Transverse colon (tissue), 4 donors: Measurements from ENCODE around the gene TSPAN32. TPM values are rescaled to one million over a fixed set of nuclear protein-coding genes. Genes with fewer than 3 reads are reported as not detected.

Source experiments
- DNase-seq: peaks from one replicate; pipeline ENCODE4 v3.0.0-alpha.2; 2019
- H3K27ac ChIP-seq, 4 donors: fragments of 200-600 bp; sonication (generic); 2 replicates each; pipeline ENCODE4 v1.5.1; 2016 to 2018; ENCODE audit warnings: inconsistent platforms in 4 of 4
- H3K27me3 ChIP-seq: fragments of 200-600 bp; sonication (generic); 2 replicates; pipeline ENCODE4 v1.5.1; 2017; ENCODE audit warnings: inconsistent platforms
- H3K36me3 ChIP-seq, 4 donors: fragments of 200-600 bp; sonication (generic); 2 replicates each; pipeline ENCODE4 v1.5.1; 2017 to 2019; ENCODE audit warnings: inconsistent platforms in 4 of 4
- H3K4me1 ChIP-seq, 4 donors: fragments of 200-600 bp; sonication (generic); 2 replicates each; pipeline ENCODE4 v1.5.1; 2017 to 2020; ENCODE audit warnings: inconsistent platforms in 4 of 4
- H3K4me3 ChIP-seq, 4 donors: fragments of 200-600 bp; sonication (generic); 1 replicate in 1 of 4; 2 replicates in 3 of 4; pipeline versions ENCODE4 v1.5.1 to v1.6.1; 2017 to 2019; ENCODE audit warnings: inconsistent platforms in 4 of 4
- H3K9me3 ChIP-seq, 2 donors: fragments of 200-600 bp; sonication (generic); 2 replicates each; pipeline ENCODE4 v1.5.1; 2017 to 2019; ENCODE audit warnings: inconsistent platforms in 2 of 2
- EP300 ChIP-seq: sonication (generic); formaldehyde crosslinking; IDR thresholded peaks from one replicate; pipeline ENCODE4 v1.6.1; 2017; ENCODE audit warnings: antibody characterized with exemption, low read depth
- POLR2A ChIP-seq: fragments of 450-650 bp; IDR thresholded peaks from one replicate; pipeline ENCODE4 v1.6.1; 2016; ENCODE audit warnings: antibody characterized with exemption, mild to moderate bottlenecking, moderate library complexity
- POLR2AphosphoS5 ChIP-seq, 3 donors: sonication (generic); formaldehyde crosslinking; IDR thresholded peaks; one replicate each; pipeline ENCODE4 v1.6.1; 2016; ENCODE audit warnings: antibody characterized with exemption in 3 of 3
- WGBS, 2 donors: methylation state at CpG; one replicate each; pipeline ENCODE4 v1.1.5; 2018; ENCODE audit warnings: low coverage in 1 of 2; 5-methylcytosine and 5-hydroxymethylcytosine counted together
- in situ Hi-C, 4 donors: fragments of 200-750 bp; cut with MboI; loops; one replicate each; pipeline versions ENCODE4 v1.15.0 to v1.15.1; 2017; ENCODE audit warnings: low sequenced_read_pairs in 3 of 4, low pct_ligation_motif_present in 1 of 4, low pct_unique_long_range_greater_than_20kb in 1 of 4
- intact Hi-C: fragments of 100-400 bp; cut with DNase I; formaldehyde crosslinking; loops from one replicate; pipeline ENCODE4 v1.15.1; 2023; ENCODE audit warnings: low total_unique reads
- total RNA-seq, 4 donors: library from RNA; depleted of rRNA; stranded (reverse); fragments of >200 nt; gene quantifications; one replicate each; pipeline ENCODE4 v1.1.0, GENCODE V29; 2016
- TF ChIP-seq, protein P1 (sequence below), 5 experiments: fragments of 200-600 bp in 3 of 5; fragments of 450-650 bp in 2 of 5; sonication (generic) in 3 of 5; IDR thresholded peaks; 1 replicate in 2 of 5; 2 replicates in 3 of 5; pipeline ENCODE4 v1.5.1; 2016 to 2017; ENCODE audit warnings: antibody characterized with exemption in 5 of 5, inconsistent platforms in 3 of 5, mild to moderate bottlenecking in 2 of 5, moderate library complexity in 1 of 5

The TSPAN32 gene
- total RNA-seq, 4 donors from 2014 or later: 0.16 to 0.96 TPM; not detected in 2

DNA sequence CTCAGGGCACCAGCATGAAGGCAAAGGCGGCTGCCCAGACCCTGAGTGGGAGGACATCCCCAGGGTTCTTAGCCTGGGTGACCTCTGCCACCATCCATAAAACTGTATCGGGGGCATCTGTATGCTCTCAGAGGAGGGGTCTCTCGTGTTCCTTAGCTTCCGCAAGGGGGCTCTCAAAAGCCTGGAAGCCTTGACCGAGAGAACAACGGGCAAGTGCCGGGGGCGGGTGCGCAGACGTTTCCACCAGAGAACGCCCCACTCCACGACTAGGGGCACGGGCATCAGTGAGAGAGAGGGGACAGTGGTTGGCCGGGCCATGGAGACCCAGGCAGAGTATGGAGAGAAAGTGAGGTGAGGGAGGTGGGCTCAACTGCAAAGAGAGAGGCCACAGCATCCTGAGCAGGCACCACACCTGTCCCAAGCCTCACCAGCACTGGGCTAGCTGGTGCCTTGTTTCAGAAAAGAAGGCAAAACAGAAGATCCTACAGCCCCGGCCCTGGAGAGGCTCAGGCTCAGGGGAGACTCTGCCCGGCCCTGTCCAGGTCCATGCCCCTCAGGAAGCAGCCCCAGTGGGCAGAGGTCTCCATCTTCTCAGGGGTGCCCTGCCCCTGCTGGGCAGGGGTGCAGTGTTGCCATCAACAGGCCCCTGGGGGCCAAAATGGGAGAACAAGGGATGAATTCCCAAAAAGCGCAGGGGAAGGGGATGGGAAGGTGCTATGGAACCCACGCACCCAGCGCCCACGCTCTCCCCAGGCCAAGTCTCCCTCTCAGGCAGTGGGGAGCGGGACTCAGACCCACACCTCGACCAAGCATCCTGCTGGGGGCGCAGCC lies 5.9 kb downstream of the TSPAN32 start:
- Histone ChIP-seq H3K36me3 (no peaks in the 10 kb centered on the region), H3K27ac (peak overlapping the region; percentile 71 to 94 (median 86)), H3K4me3 (no peak overlapping the region), H3K4me1 (peaks cover 16 to 52% (median 29%) of the 10 kb centered on the region in 4 donors), H3K27me3 (no peaks in the 10 kb centered on the region), H3K9me3 (no peaks in the 10 kb centered on the region)
- intact Hi-C loops: no loop called here
- TF ChIP-seq POLR2AphosphoS5 (IDR thresholded peaks at IDR 0.05): no peak
- TF ChIP-seq POLR2A: no peak
- no peak for TF ChIP-seq EP300
- TF ChIP-seq, protein P1, sequence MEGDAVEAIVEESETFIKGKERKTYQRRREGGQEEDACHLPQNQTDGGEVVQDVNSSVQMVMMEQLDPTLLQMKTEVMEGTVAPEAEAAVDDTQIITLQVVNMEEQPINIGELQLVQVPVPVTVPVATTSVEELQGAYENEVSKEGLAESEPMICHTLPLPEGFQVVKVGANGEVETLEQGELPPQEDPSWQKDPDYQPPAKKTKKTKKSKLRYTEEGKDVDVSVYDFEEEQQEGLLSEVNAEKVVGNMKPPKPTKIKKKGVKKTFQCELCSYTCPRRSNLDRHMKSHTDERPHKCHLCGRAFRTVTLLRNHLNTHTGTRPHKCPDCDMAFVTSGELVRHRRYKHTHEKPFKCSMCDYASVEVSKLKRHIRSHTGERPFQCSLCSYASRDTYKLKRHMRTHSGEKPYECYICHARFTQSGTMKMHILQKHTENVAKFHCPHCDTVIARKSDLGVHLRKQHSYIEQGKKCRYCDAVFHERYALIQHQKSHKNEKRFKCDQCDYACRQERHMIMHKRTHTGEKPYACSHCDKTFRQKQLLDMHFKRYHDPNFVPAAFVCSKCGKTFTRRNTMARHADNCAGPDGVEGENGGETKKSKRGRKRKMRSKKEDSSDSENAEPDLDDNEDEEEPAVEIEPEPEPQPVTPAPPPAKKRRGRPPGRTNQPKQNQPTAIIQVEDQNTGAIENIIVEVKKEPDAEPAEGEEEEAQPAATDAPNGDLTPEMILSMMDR (IDR thresholded peaks at IDR 0.05): no peak
- in situ Hi-C loops: loop anchor here in 1 of 4 donors (25.0 kb wide), 1 partner anchor 580 kb away; the partner anchor contains the start of gene CDKN1C
- WGBS, 2 donors: 80% methylated on average over 23 of the region's 23 CpGs; no CpG with 5 or more reads in 1 of the 2 donors
- DNase-seq: no peak

DNA sequence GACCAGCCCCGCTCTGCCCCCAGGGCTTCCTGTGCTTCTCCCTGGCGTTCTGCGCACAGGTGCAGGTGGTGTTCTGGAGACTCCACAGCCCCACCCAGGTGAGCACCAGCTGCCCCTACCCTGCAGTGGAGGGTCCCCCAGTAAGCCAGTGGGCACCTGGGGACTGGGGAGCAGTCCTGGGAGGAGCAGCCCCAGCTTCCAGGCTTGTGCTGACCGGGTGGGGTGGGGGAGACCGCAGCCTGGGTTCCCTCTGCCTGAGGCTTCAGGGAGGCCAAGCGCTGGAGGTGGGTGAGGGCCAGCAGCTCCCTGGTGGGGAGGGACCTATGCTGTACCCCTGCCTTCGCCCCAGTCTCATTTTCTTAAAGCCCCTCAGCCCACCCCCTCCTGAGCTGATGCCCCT lies 6.9 kb downstream of the TSPAN32 start:
- H3K27me3 ChIP-seq: no peaks in the 10 kb centered on the region
- peaks cover 16 to 42% (median 28%) of the 10 kb centered on the region in 4 donors for H3K4me1 ChIP-seq
- WGBS, 2 donors: 84% methylated on average over 4 of the region's 7 CpGs; no CpG with 5 or more reads in 1 of the 2 donors
- intact Hi-C loops: no loop called here
- TF ChIP-seq, protein P1 (IDR thresholded peaks at IDR 0.05): no peak
- TF ChIP-seq POLR2AphosphoS5 (IDR thresholded peaks at IDR 0.05) (no peak), EP300 (no peak), POLR2A (no peak)
- no peaks in the 10 kb centered on the region for H3K36me3 ChIP-seq
- no peak overlapping the region for H3K27ac ChIP-seq
- H3K9me3 ChIP-seq: no peaks in the 10 kb centered on the region
- no peak overlapping the region for H3K4me3 ChIP-seq
- DNase-seq: no peak
- in situ Hi-C loops: loop anchor here in 1 of 4 donors (25.0 kb wide), 1 partner anchor 579 kb away; the partner anchor contains the start of gene CDKN1C

DNA sequence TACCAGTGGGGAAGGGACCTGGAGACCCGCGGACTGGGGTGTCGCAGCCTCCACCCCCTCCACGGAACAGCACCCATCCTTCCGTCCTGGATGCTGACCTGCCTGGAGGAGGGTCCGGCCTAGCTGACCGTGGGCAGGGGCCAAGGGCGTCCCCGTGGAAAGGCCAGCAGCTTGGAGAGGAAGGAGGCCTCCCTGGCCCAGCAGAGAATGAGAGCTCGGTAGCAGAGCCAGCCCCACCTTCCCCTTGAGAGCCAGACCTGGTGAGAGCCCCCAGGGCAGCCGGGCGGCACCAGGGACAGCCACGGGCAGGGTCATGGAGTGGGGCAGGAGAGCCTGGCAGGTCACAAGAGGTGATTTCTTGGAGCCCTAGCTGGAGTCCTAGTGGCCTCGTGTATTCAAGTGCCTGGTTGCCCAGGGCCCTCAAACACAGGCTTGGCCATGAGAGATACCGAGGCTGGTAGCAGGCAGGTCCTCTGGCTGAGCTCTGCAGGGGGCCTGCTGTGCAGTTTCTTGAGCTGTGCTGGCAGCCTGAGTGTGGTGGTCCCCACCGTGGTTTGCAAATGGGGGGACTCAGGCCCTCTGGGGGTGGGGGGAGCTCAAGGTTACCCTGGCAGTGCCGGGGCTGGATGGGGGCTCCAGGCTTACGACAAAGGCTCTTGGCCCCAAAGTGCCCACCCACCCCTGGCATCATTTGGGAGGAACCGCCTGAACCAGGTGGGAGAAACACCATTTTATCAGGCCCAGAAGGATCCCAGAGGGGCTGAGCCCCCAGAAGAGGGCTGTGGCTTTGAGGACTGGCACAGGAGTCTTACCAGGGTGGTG lies 7.6 kb downstream of the TSPAN32 start:
- Histone ChIP-seq H3K27me3 (no peaks in the 10 kb centered on the region), H3K36me3 (no peaks in the 10 kb centered on the region), H3K4me1 (peaks cover 21 to 42% (median 32%) of the 10 kb centered on the region in 4 donors), H3K9me3 (no peaks in the 10 kb centered on the region), H3K4me3 (no peak overlapping the region), H3K27ac (no peak overlapping the region)
- in situ Hi-C loops: loop anchor here in 3 of 4 donors (10.0 to 25.0 kb wide), 3 partner anchors 105 to 578 kb away; partner anchors contain the start of gene CDKN1C (in 1 of the 3)
- intact Hi-C loops: no loop called here
- DNase-seq: no peak
- 78% methylated on average over 12 of the region's 19 CpGs; no CpG with 5 or more reads in 1 of the 2 donors for WGBS, 2 donors
- no peak for TF ChIP-seq POLR2AphosphoS5 (IDR thresholded peaks at IDR 0.05)
- TF ChIP-seq POLR2A: no peak
- TF ChIP-seq EP300: no peak
- TF ChIP-seq, protein P1 (IDR thresholded peaks at IDR 0.05): no peak
